K562 (cell line): ENCODE measurements around the gene KIF5A. TPM values are rescaled to one million over a fixed set of nuclear protein-coding genes. Genes with fewer than 3 reads are reported as not detected.

ENCODE experiments used
- TEAD4 ChIP-seq, 2 experiments: sonication (generic) in 1 of 2; formaldehyde crosslinking in 1 of 2; IDR thresholded peaks; 2 replicates each; pipeline versions ENCODE4 v1.6.1 to v1.8.0; 2012 to 2022; ENCODE audit warnings: borderline replicate concordance in 1 of 2, inconsistent platforms in 1 of 2, low read length in 1 of 2, mild to moderate bottlenecking in 1 of 2, missing genetic modification reagents in 1 of 2
- microRNA counts: library from miRNA; unstranded; fragments of <30 nt; microRNA quantifications from one replicate; lab custom pipeline; 2016
- microRNA-seq: library from miRNA; unstranded; fragments of <30 nt; microRNA quantifications from one replicate; pipeline ENCODE4, GENCODE V29; 2018; ENCODE audit warnings: borderline microRNAs expressed
- polyA plus RNA-seq, 8 experiments: library from polyadenylated mRNA; depleted of rRNA in 4 of 8; stranded (reverse) in 5 of 8; unstranded in 3 of 8; fragments of >200 nt; fragmentation: Nextera tagmentation in 2 of 8; fragmentation: Illumina TruSeq in 1 of 8; extraction: Ambion mirVana in 2 of 8; extraction: Trizol in 1 of 8; gene quantifications; 2 replicates each; pipeline versions ENCODE4 v1.2.1 to v1.2.3, GENCODE V29; 2011 to 2014; ENCODE audit warnings: inconsistent platforms in 1 of 8, missing spikeins in 1 of 8
- small RNA-seq: library from RNA; depleted of rRNA; stranded (forward); fragments of <200 nt; gene quantifications from one replicate; pipeline ENCODE3, GENCODE V24; 2014
- total RNA-seq, 7 experiments: library from RNA; depleted of rRNA in 6 of 7; stranded (reverse); fragments of >200 nt in 6 of 7; fragmentation: Illumina TruSeq in 2 of 7; extraction: Trizol in 2 of 7; gene quantifications; 2 replicates each; pipeline versions ENCODE4 v1.2.1 to v1.2.3, GENCODE V29; 2011 to 2021; ENCODE audit warnings: low replicate concordance in 1 of 7
- TF ChIP-seq, protein P1 (sequence below): sonication (generic); formaldehyde crosslinking; IDR thresholded peaks from 2 replicates; pipeline ENCODE4 v1.8.1; 2023; ENCODE audit warnings: mild to moderate bottlenecking, missing genetic modification reagents

The KIF5A gene
- total and polyA plus RNA-seq, 9 of the 15 experiments (the other 6 are each of a cell fraction or from before 2014, with no cell fraction given) = 3.4 to 17.7 (median 8.0) TPM

DNA sequence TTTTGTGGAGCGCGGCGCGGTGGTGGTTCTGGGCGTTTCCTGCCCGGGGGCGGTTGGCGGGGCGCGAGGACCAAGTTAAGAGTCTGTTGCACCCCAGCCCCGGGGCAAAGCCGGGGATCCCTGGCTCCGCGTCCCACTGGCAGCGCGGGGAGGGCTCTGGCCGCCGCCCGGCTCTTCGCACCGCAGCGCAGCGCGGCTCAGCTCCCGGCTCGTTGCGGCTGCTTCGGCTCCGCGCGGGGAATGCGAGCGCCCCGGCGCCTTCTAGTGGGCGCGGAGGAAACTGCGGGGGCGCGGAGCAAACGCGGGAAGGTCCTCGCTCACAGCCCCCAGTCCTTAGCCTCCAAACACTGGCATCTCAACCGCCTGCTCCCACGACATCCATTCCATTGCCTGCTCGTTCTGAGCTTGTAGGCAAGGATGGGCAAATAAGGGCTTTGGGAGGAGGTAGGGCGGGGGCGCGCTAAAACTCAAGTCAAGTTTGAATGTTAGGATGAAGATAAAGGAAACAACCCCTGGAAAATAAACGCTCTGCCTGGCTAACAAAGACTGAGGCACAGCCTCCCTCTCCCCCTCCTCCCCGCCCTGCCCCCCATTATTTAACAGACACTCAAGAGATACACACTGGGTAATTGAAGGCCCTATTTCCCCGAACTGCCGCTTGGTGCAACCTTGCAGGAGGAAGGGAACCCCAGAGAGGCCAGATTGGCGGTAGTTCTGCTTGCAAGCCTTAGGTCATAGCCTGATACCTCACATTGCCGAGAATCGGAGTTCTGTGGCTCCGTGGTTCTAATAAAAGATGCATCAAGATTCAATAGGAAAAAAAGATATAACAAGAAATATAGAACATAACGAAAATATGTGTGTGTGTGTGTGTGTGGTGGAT, 83.4 kb downstream of the KIF5A start, which contains the start of gene B4GALNT1 (continued):
- peak; percentile 74 for TF ChIP-seq TEAD4 (IDR thresholded peaks at IDR 0.05; ENCODE audit: low read length)
- no peak for TF ChIP-seq TEAD4 (CRISPR knock-in tag; IDR thresholded peaks at IDR 0.05; ENCODE audit: borderline replicate concordance)
- TF ChIP-seq, protein P1, sequence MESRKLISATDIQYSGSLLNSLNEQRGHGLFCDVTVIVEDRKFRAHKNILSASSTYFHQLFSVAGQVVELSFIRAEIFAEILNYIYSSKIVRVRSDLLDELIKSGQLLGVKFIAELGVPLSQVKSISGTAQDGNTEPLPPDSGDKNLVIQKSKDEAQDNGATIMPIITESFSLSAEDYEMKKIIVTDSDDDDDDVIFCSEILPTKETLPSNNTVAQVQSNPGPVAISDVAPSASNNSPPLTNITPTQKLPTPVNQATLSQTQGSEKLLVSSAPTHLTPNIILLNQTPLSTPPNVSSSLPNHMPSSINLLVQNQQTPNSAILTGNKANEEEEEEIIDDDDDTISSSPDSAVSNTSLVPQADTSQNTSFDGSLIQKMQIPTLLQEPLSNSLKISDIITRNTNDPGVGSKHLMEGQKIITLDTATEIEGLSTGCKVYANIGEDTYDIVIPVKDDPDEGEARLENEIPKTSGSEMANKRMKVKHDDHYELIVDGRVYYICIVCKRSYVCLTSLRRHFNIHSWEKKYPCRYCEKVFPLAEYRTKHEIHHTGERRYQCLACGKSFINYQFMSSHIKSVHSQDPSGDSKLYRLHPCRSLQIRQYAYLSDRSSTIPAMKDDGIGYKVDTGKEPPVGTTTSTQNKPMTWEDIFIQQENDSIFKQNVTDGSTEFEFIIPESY (CRISPR knock-in tag) = 0 out of 2 replicates have a peak, but pooled peaks have one; percentile 22

MicroRNAs encoded within 50 kb of the gene (microRNA counts, 767-probe panel; counts per million panel counts)
- microRNA hsa-miR-616-3p (lab: Ali Mortazavi, UCI) = 1,779 counts per million, percentile 46 among the panel's probes with 10 or more counts

Small RNA genes within 50 kb of the gene (microRNA-seq; reads per million reads assigned to microRNA genes)
- 6.6 reads per million, percentile 51 among the genes with 10 or more reads in this experiment for gene MIR616
- gene MIR6758 = 0.55 reads per million

Small RNA genes within 50 kb of the gene (small RNA-seq; reads per million reads assigned to genes)
- 0.37 reads per million, percentile 6 among the genes with 10 or more reads in this experiment for gene MIR616

Other genes starting within 250 kb of the KIF5A start
Only the 7 nearest of the 22 such genes appear.
- 231 and 232 TPM in 2 replicates for gene MARS1, start 62.0 kb upstream of the KIF5A start, total RNA-seq (2014; rRNA removed)
- gene MARS1, start 62.0 kb upstream of the KIF5A start, total RNA-seq (2014; rRNA removed; fragmentation: Illumina TruSeq; extraction: Trizol) = 220 and 245 TPM in 2 replicates
- 158 and 169 TPM in 2 replicates for gene MARS1, start 62.0 kb upstream of the KIF5A start, total RNA-seq (2015; rRNA removed; fragmentation: Illumina TruSeq; extraction: Trizol)
- gene MARS1, start 62.0 kb upstream of the KIF5A start, total RNA-seq (2021) = 339 and 382 TPM in 2 replicates
- 145 and 271 TPM in 2 replicates for gene MARS1, start 62.0 kb upstream of the KIF5A start, polyA plus RNA-seq (2011; rRNA removed)
- gene MARS1, start 62.0 kb upstream of the KIF5A start, polyA plus RNA-seq (2014; fragmentation: Illumina TruSeq; extraction: Trizol) = 298 and 362 TPM in 2 replicates
- gene MARS1, start 62.0 kb upstream of the KIF5A start, polyA plus RNA-seq (2014; fragmentation: Nextera tagmentation; extraction: Ambion mirVana) = 100 to 1,000 TPM; 117 to 168 TPM
- gene MARS1, start 62.0 kb upstream of the KIF5A start, polyA plus RNA-seq (2014; rRNA removed) = 221 and 229 TPM in 2 replicates
- 68.2 and 89.9 TPM in 2 replicates for gene DDIT3, start 29.5 kb upstream of the KIF5A start, total RNA-seq (2014; rRNA removed)
- 89.6 and 104 TPM in 2 replicates for gene DDIT3, start 29.5 kb upstream of the KIF5A start, total RNA-seq (2014; rRNA removed; fragmentation: Illumina TruSeq; extraction: Trizol)
- 53.7 and 59.1 TPM in 2 replicates for gene DDIT3, start 29.5 kb upstream of the KIF5A start, total RNA-seq (2015; rRNA removed; fragmentation: Illumina TruSeq; extraction: Trizol)
- 56.8 and 61.8 TPM in 2 replicates for gene DDIT3, start 29.5 kb upstream of the KIF5A start, total RNA-seq (2021)
- 99.0 and 118 TPM in 2 replicates for gene DDIT3, start 29.5 kb upstream of the KIF5A start, polyA plus RNA-seq (2011; rRNA removed)
- 83.9 and 103 TPM in 2 replicates for gene DDIT3, start 29.5 kb upstream of the KIF5A start, polyA plus RNA-seq (2014; fragmentation: Illumina TruSeq; extraction: Trizol)
- gene DDIT3, start 29.5 kb upstream of the KIF5A start, polyA plus RNA-seq (2014; fragmentation: Nextera tagmentation; extraction: Ambion mirVana) = 100 to 1,000 TPM; 254 to 272 TPM
- 87.2 and 127 TPM in 2 replicates for gene DDIT3, start 29.5 kb upstream of the KIF5A start, polyA plus RNA-seq (2014; rRNA removed)
- gene MBD6, start 27.2 kb upstream of the KIF5A start, total RNA-seq (2014; rRNA removed) = 4.7 and 6.3 TPM in 2 replicates
- gene MBD6, start 27.2 kb upstream of the KIF5A start, total RNA-seq (2014; rRNA removed; fragmentation: Illumina TruSeq; extraction: Trizol) = 2.7 and 3.8 TPM in 2 replicates
- gene MBD6, start 27.2 kb upstream of the KIF5A start, total RNA-seq (2015; rRNA removed; fragmentation: Illumina TruSeq; extraction: Trizol) = 3.6 and 6.1 TPM in 2 replicates
- gene MBD6, start 27.2 kb upstream of the KIF5A start, total RNA-seq (2021) = 46.6 and 54.8 TPM in 2 replicates
- gene MBD6, start 27.2 kb upstream of the KIF5A start, polyA plus RNA-seq (2011; rRNA removed) = 2.0 and 6.8 TPM in 2 replicates
- 14.1 and 20.3 TPM in 2 replicates for gene MBD6, start 27.2 kb upstream of the KIF5A start, polyA plus RNA-seq (2014; fragmentation: Illumina TruSeq; extraction: Trizol)
- gene MBD6, start 27.2 kb upstream of the KIF5A start, polyA plus RNA-seq (2014; fragmentation: Nextera tagmentation; extraction: Ambion mirVana) = 1 to 10 TPM; 2.6 to 2.9 TPM
- gene MBD6, start 27.2 kb upstream of the KIF5A start, polyA plus RNA-seq (2014; rRNA removed) = 12.2 and 19.8 TPM in 2 replicates
- 128 and 135 TPM in 2 replicates for gene DCTN2, start 2.9 kb upstream of the KIF5A start, total RNA-seq (2014; rRNA removed)
- gene DCTN2, start 2.9 kb upstream of the KIF5A start, total RNA-seq (2014; rRNA removed; fragmentation: Illumina TruSeq; extraction: Trizol) = 114 and 115 TPM in 2 replicates
- gene DCTN2, start 2.9 kb upstream of the KIF5A start, total RNA-seq (2015; rRNA removed; fragmentation: Illumina TruSeq; extraction: Trizol) = 122 and 151 TPM in 2 replicates
- 119 and 129 TPM in 2 replicates for gene DCTN2, start 2.9 kb upstream of the KIF5A start, total RNA-seq (2021)
- 137 and 161 TPM in 2 replicates for gene DCTN2, start 2.9 kb upstream of the KIF5A start, polyA plus RNA-seq (2011; rRNA removed)
- 255 and 270 TPM in 2 replicates for gene DCTN2, start 2.9 kb upstream of the KIF5A start, polyA plus RNA-seq (2014; fragmentation: Illumina TruSeq; extraction: Trizol)
- 10 to 100 TPM; 43.6 to 64.7 TPM for gene DCTN2, start 2.9 kb upstream of the KIF5A start, polyA plus RNA-seq (2014; fragmentation: Nextera tagmentation; extraction: Ambion mirVana)
- gene DCTN2, start 2.9 kb upstream of the KIF5A start, polyA plus RNA-seq (2014; rRNA removed) = 125 and 127 TPM in 2 replicates
- 13.8 and 20.7 TPM in 2 replicates for gene PIP4K2C, start 41.1 kb downstream of the KIF5A start, total RNA-seq (2014; rRNA removed)
- gene PIP4K2C, start 41.1 kb downstream of the KIF5A start, total RNA-seq (2014; rRNA removed; fragmentation: Illumina TruSeq; extraction: Trizol) = 18.3 and 19.9 TPM in 2 replicates
- 18.0 and 22.3 TPM in 2 replicates for gene PIP4K2C, start 41.1 kb downstream of the KIF5A start, total RNA-seq (2015; rRNA removed; fragmentation: Illumina TruSeq; extraction: Trizol)
- 28.8 and 29.3 TPM in 2 replicates for gene PIP4K2C, start 41.1 kb downstream of the KIF5A start, total RNA-seq (2021)
- 31.3 and 31.4 TPM in 2 replicates for gene PIP4K2C, start 41.1 kb downstream of the KIF5A start, polyA plus RNA-seq (2011; rRNA removed)
- gene PIP4K2C, start 41.1 kb downstream of the KIF5A start, polyA plus RNA-seq (2014; fragmentation: Illumina TruSeq; extraction: Trizol) = 39.5 and 41.4 TPM in 2 replicates
- 10 to 100 TPM in 1 of 2 experiments, 1 to 10 TPM in 1; 9.0 to 10.8 TPM for gene PIP4K2C, start 41.1 kb downstream of the KIF5A start, polyA plus RNA-seq (2014; fragmentation: Nextera tagmentation; extraction: Ambion mirVana)
- gene PIP4K2C, start 41.1 kb downstream of the KIF5A start, polyA plus RNA-seq (2014; rRNA removed) = 18.5 and 25.8 TPM in 2 replicates
- not detected in 2 replicates for gene DTX3, start 54.8 kb downstream of the KIF5A start, total RNA-seq (2014; rRNA removed)
- not detected in 2 replicates for gene DTX3, start 54.8 kb downstream of the KIF5A start, total RNA-seq (2014; rRNA removed; fragmentation: Illumina TruSeq; extraction: Trizol)
- gene DTX3, start 54.8 kb downstream of the KIF5A start, total RNA-seq (2015; rRNA removed; fragmentation: Illumina TruSeq; extraction: Trizol) = not detected in 2 replicates
- 0.09 TPM in 1 of 2 replicates, not detected in the other for gene DTX3, start 54.8 kb downstream of the KIF5A start, total RNA-seq (2021)
- gene DTX3, start 54.8 kb downstream of the KIF5A start, polyA plus RNA-seq (2011; rRNA removed) = 0.15 TPM in 1 of 2 replicates, not detected in the other
- gene DTX3, start 54.8 kb downstream of the KIF5A start, polyA plus RNA-seq (2014; fragmentation: Illumina TruSeq; extraction: Trizol) = not detected in 2 replicates
- under 1 TPM; 0.03 to 0.06 TPM for gene DTX3, start 54.8 kb downstream of the KIF5A start, polyA plus RNA-seq (2014; fragmentation: Nextera tagmentation; extraction: Ambion mirVana)
- gene DTX3, start 54.8 kb downstream of the KIF5A start, polyA plus RNA-seq (2014; rRNA removed) = not detected in 2 replicates
- gene ARHGEF25, start 61.4 kb downstream of the KIF5A start, total RNA-seq (2014; rRNA removed) = 11.6 and 18.6 TPM in 2 replicates
- 7.5 and 9.2 TPM in 2 replicates for gene ARHGEF25, start 61.4 kb downstream of the KIF5A start, total RNA-seq (2014; rRNA removed; fragmentation: Illumina TruSeq; extraction: Trizol)
- 4.9 and 6.1 TPM in 2 replicates for gene ARHGEF25, start 61.4 kb downstream of the KIF5A start, total RNA-seq (2015; rRNA removed; fragmentation: Illumina TruSeq; extraction: Trizol)
- gene ARHGEF25, start 61.4 kb downstream of the KIF5A start, total RNA-seq (2021) = 13.6 and 15.0 TPM in 2 replicates
- 13.3 and 18.1 TPM in 2 replicates for gene ARHGEF25, start 61.4 kb downstream of the KIF5A start, polyA plus RNA-seq (2011; rRNA removed)
- 14.1 and 14.9 TPM in 2 replicates for gene ARHGEF25, start 61.4 kb downstream of the KIF5A start, polyA plus RNA-seq (2014; fragmentation: Illumina TruSeq; extraction: Trizol)
- gene ARHGEF25, start 61.4 kb downstream of the KIF5A start, polyA plus RNA-seq (2014; fragmentation: Nextera tagmentation; extraction: Ambion mirVana) = 1 to 10 TPM in 1 of 2 experiments, under 1 TPM in 1; 0.13 to 1.4 TPM
- gene ARHGEF25, start 61.4 kb downstream of the KIF5A start, polyA plus RNA-seq (2014; rRNA removed) = 16.0 and 17.3 TPM in 2 replicates